ENCODE measurements around the gene TMEM163. TPM values are rescaled to one million over a fixed set of nuclear protein-coding genes. Genes with fewer than 3 reads are reported as not detected.

The TMEM163 gene
- total RNA-seq, 1 experiment from 2014 or later, result 0.12 TPM

- no peak overlapping the region for H3K9ac ChIP-seq (ENCODE audit: low read length)
- TF ChIP-seq FOSL1 (IDR thresholded peaks at IDR 0.05; ENCODE audit: low read depth), result no peak
- TF ChIP-seq, protein P1, sequence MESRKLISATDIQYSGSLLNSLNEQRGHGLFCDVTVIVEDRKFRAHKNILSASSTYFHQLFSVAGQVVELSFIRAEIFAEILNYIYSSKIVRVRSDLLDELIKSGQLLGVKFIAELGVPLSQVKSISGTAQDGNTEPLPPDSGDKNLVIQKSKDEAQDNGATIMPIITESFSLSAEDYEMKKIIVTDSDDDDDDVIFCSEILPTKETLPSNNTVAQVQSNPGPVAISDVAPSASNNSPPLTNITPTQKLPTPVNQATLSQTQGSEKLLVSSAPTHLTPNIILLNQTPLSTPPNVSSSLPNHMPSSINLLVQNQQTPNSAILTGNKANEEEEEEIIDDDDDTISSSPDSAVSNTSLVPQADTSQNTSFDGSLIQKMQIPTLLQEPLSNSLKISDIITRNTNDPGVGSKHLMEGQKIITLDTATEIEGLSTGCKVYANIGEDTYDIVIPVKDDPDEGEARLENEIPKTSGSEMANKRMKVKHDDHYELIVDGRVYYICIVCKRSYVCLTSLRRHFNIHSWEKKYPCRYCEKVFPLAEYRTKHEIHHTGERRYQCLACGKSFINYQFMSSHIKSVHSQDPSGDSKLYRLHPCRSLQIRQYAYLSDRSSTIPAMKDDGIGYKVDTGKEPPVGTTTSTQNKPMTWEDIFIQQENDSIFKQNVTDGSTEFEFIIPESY (IDR thresholded peaks at IDR 0.05; ENCODE audit: extremely low read depth, insufficient replicate concordance, low read length), result no peak
- no peak for TF ChIP-seq CBX3 (IDR thresholded peaks at IDR 0.05; ENCODE audit: low read depth)
- no peak for TF ChIP-seq JUND (IDR thresholded peaks at IDR 0.05)
- TF ChIP-seq SRF (IDR thresholded peaks at IDR 0.05; ENCODE audit: low read depth), result no peak
- TF ChIP-seq RAD21 (IDR thresholded peaks at IDR 0.05; ENCODE audit: low read depth), result peak; percentile 83
- no peak for TF ChIP-seq EGR1 (IDR thresholded peaks at IDR 0.05; ENCODE audit: low read depth)
- TF ChIP-seq SP1 (IDR thresholded peaks at IDR 0.05; ENCODE audit: low read depth), result no peak
- no peak for TF ChIP-seq POLR2A (IDR thresholded peaks at IDR 0.05; ENCODE audit: borderline replicate concordance, extremely low read depth, insufficient read depth, insufficient read length)
- TF ChIP-seq, protein P2, sequence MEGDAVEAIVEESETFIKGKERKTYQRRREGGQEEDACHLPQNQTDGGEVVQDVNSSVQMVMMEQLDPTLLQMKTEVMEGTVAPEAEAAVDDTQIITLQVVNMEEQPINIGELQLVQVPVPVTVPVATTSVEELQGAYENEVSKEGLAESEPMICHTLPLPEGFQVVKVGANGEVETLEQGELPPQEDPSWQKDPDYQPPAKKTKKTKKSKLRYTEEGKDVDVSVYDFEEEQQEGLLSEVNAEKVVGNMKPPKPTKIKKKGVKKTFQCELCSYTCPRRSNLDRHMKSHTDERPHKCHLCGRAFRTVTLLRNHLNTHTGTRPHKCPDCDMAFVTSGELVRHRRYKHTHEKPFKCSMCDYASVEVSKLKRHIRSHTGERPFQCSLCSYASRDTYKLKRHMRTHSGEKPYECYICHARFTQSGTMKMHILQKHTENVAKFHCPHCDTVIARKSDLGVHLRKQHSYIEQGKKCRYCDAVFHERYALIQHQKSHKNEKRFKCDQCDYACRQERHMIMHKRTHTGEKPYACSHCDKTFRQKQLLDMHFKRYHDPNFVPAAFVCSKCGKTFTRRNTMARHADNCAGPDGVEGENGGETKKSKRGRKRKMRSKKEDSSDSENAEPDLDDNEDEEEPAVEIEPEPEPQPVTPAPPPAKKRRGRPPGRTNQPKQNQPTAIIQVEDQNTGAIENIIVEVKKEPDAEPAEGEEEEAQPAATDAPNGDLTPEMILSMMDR (IDR thresholded peaks at IDR 0.05 in 2 of 3, conservative IDR thresholded peaks at IDR 0.05 in 1 of 3; ENCODE audit: borderline replicate concordance in 1 of 3, insufficient read depth in 1 of 3, low read depth in 2 of 3, low read length in 2 of 3), result peak; percentile 42 to 69 (median 63); a peak in 5 of 6 replicates
- no peak for TF ChIP-seq EZH2 (IDR thresholded peaks at IDR 0.05)
- no peak for TF ChIP-seq ELF1 (IDR thresholded peaks at IDR 0.05; ENCODE audit: borderline replicate concordance, low read depth)
- TF ChIP-seq, protein P3, sequence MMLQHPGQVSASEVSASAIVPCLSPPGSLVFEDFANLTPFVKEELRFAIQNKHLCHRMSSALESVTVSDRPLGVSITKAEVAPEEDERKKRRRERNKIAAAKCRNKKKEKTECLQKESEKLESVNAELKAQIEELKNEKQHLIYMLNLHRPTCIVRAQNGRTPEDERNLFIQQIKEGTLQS (IDR thresholded peaks at IDR 0.05), result no peak
- TF ChIP-seq SIN3A (IDR thresholded peaks at IDR 0.05; ENCODE audit: low read depth), result no peak
- ChIA-PET RAD21 (ENCODE audit: low non-redundant PET in 1 of 2, low total read pairs in 2 of 2, uncharacterized antibody in 2 of 2, unreplicated experiment in 2 of 2) (interaction anchor here (0.6 to 0.9 kb wide), 2 partner anchors 10 to 438 kb away, joined by 3 to 4 read pairs; no protein-coding TSS in a partner anchor), CTCF (interaction anchor here (0.7 to 1.8 kb wide), 8 partner anchors 10 to 574 kb away, joined by 3 to 13 read pairs (median 4); no protein-coding TSS in a partner anchor), POLR2A (no interaction called here)
- no TSS peak for BruUV-seq (replicated peaks)
- no peaks in the 10 kb centered on the region for H3K27me3 ChIP-seq (ENCODE audit: insufficient read depth, low read length)
- DNase-seq (ENCODE audit: low read depth, low spot score) (peak; percentile 48), ATAC-seq (peak; percentile 96)
- no peak overlapping the region for H3K4me3 ChIP-seq (replicated peaks in 1 of 2; ENCODE audit: low read depth in 1 of 2, low read length in 2 of 2)
- H3K27ac ChIP-seq (ENCODE audit: low read depth, low read length), result no peak overlapping the region
- no peak overlapping the region for H2AFZ ChIP-seq (ENCODE audit: low read depth, low read length, poor library complexity, severe bottlenecking)
- no peaks in the 10 kb centered on the region for H3K79me2 ChIP-seq (ENCODE audit: insufficient read depth, low read length)
- H3K4me1 ChIP-seq (ENCODE audit: control insufficient read depth in 1 of 2, insufficient read depth in 2 of 2, low read length in 2 of 2), result no peaks in the 10 kb centered on the region
- no peaks in the 10 kb centered on the region for H3K9me2 ChIP-seq (ENCODE audit: insufficient read depth)
- no peaks in the 10 kb centered on the region for H3K9me3 ChIP-seq (ENCODE audit: control insufficient read depth in 1 of 2, insufficient read depth in 1 of 2, low read depth in 1 of 2, low read length in 2 of 2)
- no peaks in the 10 kb centered on the region for H3K36me3 ChIP-seq (ENCODE audit: control insufficient read depth in 1 of 2, insufficient read depth in 2 of 2, low read length in 2 of 2)
- H4K20me1 ChIP-seq (ENCODE audit: insufficient read depth), result no peaks in the 10 kb centered on the region
- no peak overlapping the region for H3K4me2 ChIP-seq (ENCODE audit: low read length)
- intact Hi-C loops (cut with micrococcal nuclease), result loop anchor here (10.0 kb wide), 1 partner anchor 314 kb away; no protein-coding TSS in a partner anchor
Observed at GRCh38 chr2:134460583-134460998, 258.2 kb downstream of the TMEM163 start.

Data from HCT116 (cell line).